HFF-Myc (cell line): Measurements from ENCODE around the gene MEF2C.

Source experiments
- DNase-seq: peaks from one replicate; pipeline ENCODE4 v3.0.0-alpha.2; 2011; ENCODE audit warnings: low read depth; ENCODE audit errors: extremely low read depth
- H3K4me3 ChIP-seq: replicated peaks from 2 replicates; pipeline ENCODE4 v1.5.1; 2011; ENCODE audit warnings: low read depth, mild to moderate bottlenecking, control low read depth, low read length
- TF ChIP-seq, protein P1 (sequence below): IDR thresholded peaks from 2 replicates; pipeline ENCODE4 v1.5.1; 2012; ENCODE audit warnings: mild to moderate bottlenecking, low read depth, low read length, control low read depth; ENCODE audit errors: missing control alignments

The MEF2C gene

DNA sequence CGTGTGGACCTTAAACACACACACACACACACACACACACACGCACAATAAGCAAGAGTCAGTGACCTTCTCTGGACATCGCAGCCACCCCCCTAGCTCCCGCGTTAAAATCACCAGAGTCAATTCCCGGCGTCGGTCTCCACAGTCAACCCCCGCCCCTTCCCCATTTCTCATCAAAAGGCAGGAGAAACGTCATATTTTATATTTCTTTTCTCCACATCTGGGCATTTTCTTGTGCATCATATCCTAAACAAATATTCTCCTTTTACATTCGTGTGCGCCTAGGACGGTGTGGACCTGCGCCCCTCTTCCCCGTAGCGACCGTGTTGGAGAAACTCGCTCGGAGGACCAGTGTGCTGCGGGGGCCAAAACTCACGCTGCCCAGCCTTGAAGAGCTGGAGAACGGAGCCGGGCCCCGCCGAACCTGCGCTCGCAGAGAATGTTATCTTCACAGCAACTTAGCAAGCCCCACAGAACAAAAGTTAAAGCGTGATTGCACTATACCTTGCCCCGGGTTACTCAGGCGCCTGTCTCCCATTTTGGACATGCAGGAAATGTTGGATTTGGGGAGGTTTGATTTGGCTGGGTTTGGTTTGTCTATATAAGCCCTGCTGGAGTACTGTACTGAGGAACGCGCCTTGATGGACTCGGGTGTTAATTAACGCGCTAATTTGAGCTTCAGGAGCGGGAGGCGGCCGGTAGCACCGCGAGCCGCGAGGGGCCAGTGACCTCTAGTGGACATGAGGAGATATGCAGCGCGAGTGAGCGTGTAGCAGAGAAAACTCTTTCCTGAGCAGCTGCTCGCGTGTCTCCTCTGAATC is 192.4 kb downstream of the MEF2C start:
- no peak for DNase-seq
- TF ChIP-seq, protein P1, sequence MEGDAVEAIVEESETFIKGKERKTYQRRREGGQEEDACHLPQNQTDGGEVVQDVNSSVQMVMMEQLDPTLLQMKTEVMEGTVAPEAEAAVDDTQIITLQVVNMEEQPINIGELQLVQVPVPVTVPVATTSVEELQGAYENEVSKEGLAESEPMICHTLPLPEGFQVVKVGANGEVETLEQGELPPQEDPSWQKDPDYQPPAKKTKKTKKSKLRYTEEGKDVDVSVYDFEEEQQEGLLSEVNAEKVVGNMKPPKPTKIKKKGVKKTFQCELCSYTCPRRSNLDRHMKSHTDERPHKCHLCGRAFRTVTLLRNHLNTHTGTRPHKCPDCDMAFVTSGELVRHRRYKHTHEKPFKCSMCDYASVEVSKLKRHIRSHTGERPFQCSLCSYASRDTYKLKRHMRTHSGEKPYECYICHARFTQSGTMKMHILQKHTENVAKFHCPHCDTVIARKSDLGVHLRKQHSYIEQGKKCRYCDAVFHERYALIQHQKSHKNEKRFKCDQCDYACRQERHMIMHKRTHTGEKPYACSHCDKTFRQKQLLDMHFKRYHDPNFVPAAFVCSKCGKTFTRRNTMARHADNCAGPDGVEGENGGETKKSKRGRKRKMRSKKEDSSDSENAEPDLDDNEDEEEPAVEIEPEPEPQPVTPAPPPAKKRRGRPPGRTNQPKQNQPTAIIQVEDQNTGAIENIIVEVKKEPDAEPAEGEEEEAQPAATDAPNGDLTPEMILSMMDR: peak; percentile 97
- H3K4me3 ChIP-seq: no peak overlapping the region

DNA sequence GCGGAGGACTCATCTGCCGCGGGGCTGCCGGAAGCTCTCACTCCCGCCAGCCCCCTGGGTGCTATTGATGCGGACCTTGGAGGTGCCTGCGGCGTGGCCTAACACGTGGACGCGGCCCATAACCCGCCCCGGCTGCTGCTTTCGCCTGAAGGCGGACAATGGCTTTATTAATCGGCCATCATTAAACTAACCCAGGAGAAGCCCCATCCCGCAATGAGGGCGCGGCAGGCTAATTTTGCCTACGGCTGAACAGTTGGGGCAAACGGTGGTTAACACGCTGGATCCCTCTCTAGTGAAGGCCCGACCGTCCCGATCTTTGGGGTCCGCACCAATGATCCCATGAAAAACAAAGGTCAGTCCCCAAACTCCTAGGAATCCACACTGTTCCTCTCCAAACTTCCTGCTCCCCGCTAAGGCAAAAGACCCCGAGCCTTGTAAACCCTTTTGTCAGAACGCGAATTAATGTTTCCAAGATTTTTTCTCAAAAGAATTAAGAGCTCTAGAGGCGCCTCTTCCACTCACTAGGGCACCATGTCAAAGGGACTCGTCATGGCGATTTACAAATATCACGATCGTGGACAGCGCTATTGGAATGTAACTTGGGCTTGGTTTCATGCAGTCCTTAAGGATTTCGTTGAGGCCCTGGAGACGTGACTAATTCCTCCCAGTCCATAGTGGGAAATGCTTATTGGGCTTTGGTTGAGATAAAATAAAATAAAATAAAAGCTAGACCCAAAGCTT is 193.1 kb downstream of the MEF2C start:
- DNase-seq: no peak

DNA sequence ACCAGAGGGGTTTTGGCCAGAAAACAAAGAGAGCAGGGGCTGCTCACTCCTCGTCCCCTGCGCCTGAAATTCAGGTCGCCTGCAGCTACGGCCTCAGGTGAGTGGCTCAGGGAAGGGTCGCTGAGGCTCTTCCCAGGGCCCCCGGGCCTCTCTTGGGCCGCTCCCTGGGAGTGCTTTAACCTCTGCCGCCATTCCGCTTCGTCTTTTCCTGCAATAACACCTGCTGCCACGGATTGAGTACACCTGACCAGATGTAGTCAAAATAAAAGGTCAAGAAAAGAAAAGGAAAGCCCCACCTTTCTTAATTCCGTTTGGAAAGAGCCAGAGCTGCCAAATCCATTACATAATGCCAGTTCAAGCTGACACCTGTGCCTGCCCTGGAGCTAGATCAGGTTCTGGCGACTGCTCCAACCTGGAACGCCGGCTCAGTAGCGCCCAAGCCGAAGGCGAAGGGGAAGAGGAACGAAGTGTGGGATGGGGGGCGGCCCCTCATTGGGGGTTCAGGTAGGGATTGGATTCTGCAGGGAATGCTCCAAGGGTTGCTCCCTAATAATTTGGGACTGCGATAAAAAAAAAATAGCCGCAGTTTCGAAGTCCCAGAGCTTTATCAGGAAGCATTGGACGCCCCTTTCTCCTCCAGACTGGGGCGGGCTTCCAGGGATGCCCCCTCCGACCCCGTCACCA is 193.9 kb downstream of the MEF2C start:
- H3K4me3 ChIP-seq: no peak overlapping the region
- no peak for DNase-seq
- TF ChIP-seq, protein P1: no peak

More for the DNA sequence above, 193.1 kb downstream of the MEF2C start:
- no peak overlapping the region for H3K4me3 ChIP-seq
- TF ChIP-seq, protein P1: no peak

DNA sequence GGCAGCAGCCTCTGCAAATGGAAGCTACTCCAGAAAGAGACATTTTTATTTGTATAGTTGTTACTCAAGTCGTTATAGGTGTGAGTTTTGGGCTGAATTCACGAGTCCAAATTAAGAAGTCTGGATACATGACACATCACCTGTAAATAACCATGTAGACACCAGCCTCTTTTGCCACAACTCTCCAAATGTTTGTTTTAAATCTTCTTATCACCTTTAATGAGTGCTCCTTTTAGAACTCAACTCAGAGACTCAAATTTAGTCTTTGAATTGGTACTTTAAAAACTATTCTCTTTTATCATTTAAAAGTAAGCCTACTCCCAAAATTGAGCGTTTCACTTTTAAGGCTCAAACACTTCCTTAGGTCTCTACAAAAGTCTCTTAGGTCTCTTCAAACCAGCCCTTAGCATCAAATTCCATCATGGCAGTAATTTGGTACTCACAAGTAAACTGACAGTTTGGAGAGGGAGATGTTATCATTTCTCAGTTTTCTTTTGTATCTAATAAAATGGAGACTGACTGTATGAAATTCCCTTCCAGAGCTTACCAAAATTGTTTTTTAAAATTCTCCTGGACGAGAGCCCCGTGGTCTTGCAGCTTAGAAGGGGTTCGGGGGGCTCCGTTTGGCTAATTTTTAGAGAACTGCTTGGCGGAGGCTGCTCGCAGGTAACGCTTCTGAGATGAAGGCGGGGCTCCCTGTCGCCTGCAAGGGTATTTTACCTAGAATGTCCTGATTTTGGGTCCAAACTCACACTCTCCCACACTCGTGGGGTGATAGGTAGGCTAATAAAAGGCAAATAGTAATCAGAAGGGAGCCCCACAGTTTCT is 194.6 kb downstream of the MEF2C start:
- TF ChIP-seq, protein P1: no peak
- DNase-seq: no peak
- H3K4me3 ChIP-seq: no peak overlapping the region

DNA sequence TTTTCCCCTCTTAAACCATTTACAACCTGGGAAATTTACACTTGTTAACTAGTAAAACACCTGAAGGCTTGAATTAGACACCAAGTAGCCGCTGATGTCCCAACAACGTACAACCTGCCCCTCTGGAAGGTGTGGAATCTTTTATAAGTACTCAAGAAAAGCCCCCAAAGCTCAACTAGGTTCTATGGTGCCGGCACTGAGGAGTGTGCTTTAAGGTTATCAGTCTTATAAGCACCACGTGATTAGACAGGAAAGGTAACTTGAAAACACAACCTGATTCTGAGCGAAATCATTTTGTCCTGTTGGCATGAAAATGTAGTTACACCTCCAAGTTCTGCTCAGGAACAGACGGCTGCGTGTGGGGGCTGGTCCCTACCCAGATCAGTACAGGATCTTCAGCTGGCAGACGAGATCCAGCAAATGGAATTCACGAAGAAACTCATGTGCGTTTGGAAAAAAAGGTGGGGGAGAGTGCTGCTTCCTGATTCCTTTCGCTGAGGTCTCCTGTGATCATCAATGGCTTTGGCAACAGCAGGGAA is 195.5 kb downstream of the MEF2C start:
- no peak for DNase-seq
- TF ChIP-seq, protein P1: no peak
- no peak overlapping the region for H3K4me3 ChIP-seq

DNA sequence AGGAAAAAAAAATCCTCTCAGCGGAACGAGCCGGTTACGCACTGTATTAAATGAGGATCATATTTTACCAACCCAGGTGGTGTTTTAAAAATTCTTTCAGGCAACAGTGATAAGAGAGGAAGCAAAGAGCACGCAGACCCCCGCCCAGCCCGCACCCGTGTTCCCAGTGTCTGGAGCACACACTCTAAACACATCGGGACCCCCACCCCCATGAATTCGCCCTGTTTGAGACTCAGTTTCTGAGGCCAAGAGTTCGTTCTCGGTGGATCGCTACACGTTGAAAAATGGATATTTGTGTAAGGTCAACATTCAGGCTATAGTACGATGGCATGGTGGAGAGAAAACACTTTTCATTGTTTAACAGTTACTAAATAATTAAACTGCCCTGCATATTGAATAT is 196.3 kb downstream of the MEF2C start:
- DNase-seq: no peak
- no peak overlapping the region for H3K4me3 ChIP-seq
- TF ChIP-seq, protein P1: no peak
